ENCODE results near the gene HIP1. TPM values are rescaled to one million over a fixed set of nuclear protein-coding genes. Genes with fewer than 3 reads are reported as not detected.

The HIP1 gene
- total RNA-seq, 1 experiment from 2014 or later = 43.3 TPM

Other genes with a start within 250 kb of the HIP1 start
- not detected for gene SPDYE5, start 246.6 kb downstream of the HIP1 start, total RNA-seq (2021; ENCODE audit: unreplicated experiment)
- not detected for gene CCL26, start 33.3 kb upstream of the HIP1 start, total RNA-seq (2021; ENCODE audit: unreplicated experiment)
- not detected for gene CCL24, start 74.9 kb upstream of the HIP1 start, total RNA-seq (2021; ENCODE audit: unreplicated experiment)
- 79.3 TPM for gene RHBDD2, start 140.1 kb upstream of the HIP1 start, total RNA-seq (2021; ENCODE audit: unreplicated experiment)
- gene POR, start 176.2 kb upstream of the HIP1 start, total RNA-seq (2021; ENCODE audit: unreplicated experiment) = 168 TPM